PC-9 (cell line): ENCODE results near the gene TTC39C. TPM values are rescaled to one million over a fixed set of nuclear protein-coding genes. Genes with fewer than 3 reads are reported as not detected.

Experiments used
- BruUV-seq: library from RNA; stranded (reverse); fragments of 400-500 nt; replicated peaks from 2 replicates; lab custom pipeline; 2021; lab: Mats Ljungman, UMichigan
- CTCF ChIA-PET: fragments of 300-600 bp; sonication (Branson Sonifier 250); formaldehyde crosslinking; loops from one replicate; lab custom pipeline; 2022; ENCODE audit warnings: antibody characterized with exemption; lab: Charles Lee
- POLR2A ChIA-PET: fragments of 300-600 bp; sonication (Branson Sonifier 250); formaldehyde crosslinking; loops from one replicate; lab custom pipeline; 2022; ENCODE audit warnings: antibody characterized with exemption; ENCODE audit not compliant: unreplicated experiment; lab: Charles Lee
- DNase-seq, 2 experiments: peaks; one replicate each; pipeline versions ENCODE4 v3.0.0 to v3.0.0-alpha.2; 2015 to 2022; ENCODE audit warnings: mixed read lengths in 1 of 2
- H2AFZ ChIP-seq: fragments of 200-600 bp; sonication (generic); 2 replicates; pipeline ENCODE4 v1.8.1; 2017; ENCODE audit warnings: antibody characterized with exemption
- H3F3A ChIP-seq: fragments of 200-600 bp; sonication (generic); 2 replicates; pipeline ENCODE4 v1.8.1; 2017; ENCODE audit warnings: antibody characterized with exemption, mild to moderate bottlenecking, low read depth; ENCODE audit not compliant: insufficient read depth
- H3K27ac ChIP-seq: fragments of 200-600 bp; sonication (generic); 2 replicates; pipeline ENCODE4 v1.6.1; 2016; ENCODE audit warnings: mixed run types
- H3K27me3 ChIP-seq: fragments of 200-600 bp; sonication (generic); 2 replicates; pipeline ENCODE4 v1.6.1; 2016; ENCODE audit warnings: low read depth, mixed run types; ENCODE audit not compliant: insufficient read depth
- H3K36me3 ChIP-seq: fragments of 200-600 bp; sonication (generic); 2 replicates; pipeline ENCODE4 v1.6.1; 2016; ENCODE audit warnings: low read depth, mixed run types
- H3K4me1 ChIP-seq: fragments of 200-600 bp; sonication (generic); replicated peaks from 2 replicates; pipeline ENCODE4 v1.6.1; 2016; ENCODE audit warnings: mixed run types; ENCODE audit not compliant: insufficient read depth
- H3K4me2 ChIP-seq: fragments of 200-600 bp; sonication (generic); 2 replicates; pipeline ENCODE4 v1.6.1; 2017; ENCODE audit warnings: mixed run types
- H3K4me3 ChIP-seq: fragments of 200-600 bp; sonication (generic); 2 replicates; pipeline ENCODE4 v1.6.1; 2016; ENCODE audit warnings: mixed run types
- H3K79me2 ChIP-seq: fragments of 200-600 bp; sonication (generic); 2 replicates; pipeline ENCODE4 v1.6.1; 2017; ENCODE audit warnings: low read depth, mixed run types
- H3K9me2 ChIP-seq: fragments of 200-600 bp; sonication (generic); 2 replicates; pipeline ENCODE4 v1.8.1; 2017; ENCODE audit warnings: mild to moderate bottlenecking; ENCODE audit not compliant: insufficient read depth
- H3K9me3 ChIP-seq: fragments of 200-600 bp; sonication (generic); 2 replicates; pipeline ENCODE4 v1.8.1; 2016; ENCODE audit warnings: low read depth; ENCODE audit not compliant: insufficient read depth
- H4K20me1 ChIP-seq: fragments of 200-600 bp; sonication (generic); 2 replicates; pipeline ENCODE4 v1.8.1; 2017; ENCODE audit not compliant: insufficient read depth
- CTCF ChIP-seq: fragments of 200-600 bp; sonication (generic); conservative IDR thresholded peaks from 2 replicates; pipeline ENCODE4 v1.6.1; 2017; ENCODE audit warnings: mixed run types, antibody characterized with exemption, mild to moderate bottlenecking, moderate library complexity
- EZH2 ChIP-seq: fragments of 200-600 bp; sonication (generic); IDR thresholded peaks from 2 replicates; pipeline ENCODE4 v1.8.0; 2017; ENCODE audit warnings: antibody characterized with exemption, low read depth
- intact Hi-C: fragments of 100-400 bp; cut with micrococcal nuclease; formaldehyde crosslinking; loops from one replicate; pipeline ENCODE4 v1.10.0; 2022; ENCODE audit not compliant: unreplicated experiment
- total RNA-seq: library from RNA; stranded (reverse); gene quantifications from 2 replicates; pipeline ENCODE4 v1.2.3, GENCODE V29; 2021

Gene TTC39C
- total RNA-seq, 1 experiment from 2014 or later = 15.3 TPM

- Histone ChIP-seq H3K9me2 (no peaks in the 10 kb centered on the region), H3F3A (peaks cover 7% of the 10 kb centered on the region; the same call in 1 of the 2 replicates), H3K79me2 (no peaks in the 10 kb centered on the region), H4K20me1 (no peaks in the 10 kb centered on the region), H3K36me3 (no peaks in the 10 kb centered on the region), H3K27ac (no peak overlapping the region), H3K4me3 (no peak overlapping the region), H3K27me3 (no peaks in the 10 kb centered on the region), H2AFZ (no peak overlapping the region), H3K4me1 (peaks cover 15% of the 10 kb centered on the region), H3K9me3 (no peaks in the 10 kb centered on the region), H3K4me2 (no peak overlapping the region)
- ChIA-PET CTCF (no interaction called here), POLR2A (interaction anchor here (0.6 kb wide), 1 partner anchor 485 kb away, joined by 4 read pairs; no protein-coding TSS in a partner anchor)
- intact Hi-C loops = no loop called here
- BruUV-seq = no TSS peak
- TF ChIP-seq EZH2 = no peak
- TF ChIP-seq CTCF = no peak
- no peak for DNase-seq
Observed at GRCh38 chr18:24003288-24003687, 11.3 kb upstream of the TTC39C start.

- Histone ChIP-seq H2AFZ (no peak overlapping the region), H3K4me2 (no peak overlapping the region), H3F3A (peaks cover 2% of the 10 kb centered on the region; the same call in 1 of the 2 replicates), H3K36me3 (no peaks in the 10 kb centered on the region), H3K4me1 (peaks cover 7% of the 10 kb centered on the region), H3K27ac (no peak overlapping the region), H3K9me2 (no peaks in the 10 kb centered on the region), H3K27me3 (no peaks in the 10 kb centered on the region), H3K4me3 (no peak overlapping the region), H3K79me2 (no peaks in the 10 kb centered on the region), H3K9me3 (no peaks in the 10 kb centered on the region), H4K20me1 (no peaks in the 10 kb centered on the region)
- no TSS peak for BruUV-seq
- ChIA-PET CTCF (no interaction called here), POLR2A (no interaction called here)
- intact Hi-C loops = no loop called here
- DNase-seq = no peak
- TF ChIP-seq CTCF (no peak), EZH2 (no peak)
Observed at GRCh38 chr18:24003903-24004640, 10.5 kb upstream of the TTC39C start.

GRCh38 chr18:24006712-24007313, 7.7 kb upstream of the TTC39C start:
- Histone ChIP-seq H3K79me2 (no peaks in the 10 kb centered on the region), H4K20me1 (no peaks in the 10 kb centered on the region), H3K4me1 (no peaks in the 10 kb centered on the region), H3K27me3 (no peaks in the 10 kb centered on the region), H3K4me2 (no peak overlapping the region), H3K36me3 (no peaks in the 10 kb centered on the region), H3K27ac (no peak overlapping the region), H3K9me2 (no peaks in the 10 kb centered on the region), H3K4me3 (no peak overlapping the region), H2AFZ (no peak overlapping the region), H3K9me3 (no peaks in the 10 kb centered on the region), H3F3A (no peaks in the 10 kb centered on the region)
- TF ChIP-seq EZH2 = no peak
- TF ChIP-seq CTCF = no peak
- ChIA-PET POLR2A (no interaction called here), CTCF (no interaction called here)
- intact Hi-C loops = no loop called here
- no TSS peak for BruUV-seq
- no peak for DNase-seq
